ENCODE data around the gene RSU1. TPM values are rescaled to one million over a fixed set of nuclear protein-coding genes. Genes with fewer than 3 reads are reported as not detected.

RSU1 gene
- total RNA-seq, 1 donor from 2014 or later: 25.0 TPM

- no peak for DNase-seq (ENCODE audit: low read depth)
- no peak for TF ChIP-seq CTCF (IDR thresholded peaks at IDR 0.05; ENCODE audit: insufficient read depth, low read length, severe bottlenecking)
- no peak for FAIRE-seq
- H3K36me3 ChIP-seq (ENCODE audit: control insufficient read depth, insufficient read depth, low read length): no peaks in the 10 kb centered on the region
- H3K27me3 ChIP-seq (ENCODE audit: control insufficient read depth, insufficient read depth, low read length): no peaks in the 10 kb centered on the region
- no peak overlapping the region for H3K4me3 ChIP-seq (ENCODE audit: low read depth, low read length)
These were observed 130.9 kb downstream of the RSU1 start for GRCh38 chr10:16686054-16686902.

GRCh38 chr10:16685551-16685950, 131.7 kb downstream of the RSU1 start:
- FAIRE-seq: no peak

GRCh38 chr10:16681521-16681920, 135.7 kb downstream of the RSU1 start:
- Histone ChIP-seq H3K27me3 (ENCODE audit: control insufficient read depth, insufficient read depth, low read length) (no peaks in the 10 kb centered on the region), H3K4me3 (ENCODE audit: low read depth, low read length) (no peak overlapping the region), H3K36me3 (ENCODE audit: control insufficient read depth, insufficient read depth, low read length) (no peaks in the 10 kb centered on the region)
- no peak for TF ChIP-seq CTCF (IDR thresholded peaks at IDR 0.05; ENCODE audit: insufficient read depth, low read length, severe bottlenecking)
- DNase-seq (ENCODE audit: low read depth) (no peak), FAIRE-seq (no peak)

More at GRCh38 chr10:16685551-16685950, 131.7 kb downstream of the RSU1 start:
- Histone ChIP-seq H3K36me3 (ENCODE audit: control insufficient read depth, insufficient read depth, low read length) (no peaks in the 10 kb centered on the region), H3K27me3 (ENCODE audit: control insufficient read depth, insufficient read depth, low read length) (no peaks in the 10 kb centered on the region), H3K4me3 (ENCODE audit: low read depth, low read length) (no peak overlapping the region)
- no peak for TF ChIP-seq CTCF (IDR thresholded peaks at IDR 0.05; ENCODE audit: insufficient read depth, low read length, severe bottlenecking)
- no peak for DNase-seq (ENCODE audit: low read depth)

- no peaks in the 10 kb centered on the region for H3K36me3 ChIP-seq (ENCODE audit: control insufficient read depth, insufficient read depth, low read length)
- H3K27me3 ChIP-seq (ENCODE audit: control insufficient read depth, insufficient read depth, low read length): no peaks in the 10 kb centered on the region
- no peak for DNase-seq (ENCODE audit: low read depth)
- no peak for FAIRE-seq
- H3K4me3 ChIP-seq (ENCODE audit: low read depth, low read length): no peak overlapping the region
- no peak for TF ChIP-seq CTCF (IDR thresholded peaks at IDR 0.05; ENCODE audit: insufficient read depth, low read length, severe bottlenecking)
These were observed 137.7 kb downstream of the RSU1 start for GRCh38 chr10:16679511-16679910.

GRCh38 chr10:16675334-16675733, 141.9 kb downstream of the RSU1 start:
- H3K36me3 ChIP-seq (ENCODE audit: control insufficient read depth, insufficient read depth, low read length): no peaks in the 10 kb centered on the region
- DNase-seq (ENCODE audit: low read depth) (no peak), FAIRE-seq (no peak)
- H3K4me3 ChIP-seq (ENCODE audit: low read depth, low read length): no peak overlapping the region
- no peaks in the 10 kb centered on the region for H3K27me3 ChIP-seq (ENCODE audit: control insufficient read depth, insufficient read depth, low read length)
- no peak for TF ChIP-seq CTCF (IDR thresholded peaks at IDR 0.05; ENCODE audit: insufficient read depth, low read length, severe bottlenecking)

All from bronchial epithelial cell (primary cell).